GM23248 (cell line): ENCODE data around the gene CCT7. TPM values are rescaled to one million over a fixed set of nuclear protein-coding genes. Genes with fewer than 3 reads are reported as not detected.

Experiments
- DNase-seq: peaks from one replicate; pipeline ENCODE4 v3.0.0-alpha.2; 2015
- H2AFZ ChIP-seq: fragments of 200-600 bp; sonication (generic); 2 replicates; pipeline ENCODE4 v1.6.1; 2016; ENCODE audit warnings: antibody characterized with exemption
- H3F3A ChIP-seq: fragments of 200-600 bp; sonication (generic); 2 replicates; pipeline ENCODE4 v1.6.1; 2016; ENCODE audit warnings: mild to moderate bottlenecking, antibody characterized with exemption, mixed run types; ENCODE audit not compliant: insufficient read depth
- H3K27ac ChIP-seq: fragments of 200-600 bp; sonication (generic); 2 replicates; pipeline ENCODE4 v1.5.1; 2016; ENCODE audit warnings: mild to moderate bottlenecking
- H3K27me3 ChIP-seq: fragments of 200-600 bp; sonication (generic); replicated peaks from 2 replicates; pipeline ENCODE4 v1.6.1; 2016; ENCODE audit warnings: mild to moderate bottlenecking; ENCODE audit not compliant: insufficient read depth
- H3K36me3 ChIP-seq: fragments of 200-600 bp; sonication (generic); 2 replicates; pipeline ENCODE4 v1.6.1; 2016; ENCODE audit warnings: low read depth, mild to moderate bottlenecking
- H3K4me1 ChIP-seq: fragments of 200-600 bp; sonication (generic); 2 replicates; pipeline ENCODE4 v1.6.1; 2016; ENCODE audit warnings: mild to moderate bottlenecking; ENCODE audit not compliant: insufficient read depth
- H3K4me2 ChIP-seq: fragments of 200-600 bp; sonication (generic); one replicate; pipeline ENCODE4 v1.6.1; 2016; ENCODE audit warnings: mild to moderate bottlenecking; ENCODE audit not compliant: unreplicated experiment
- H3K4me3 ChIP-seq: fragments of 200-600 bp; sonication (generic); 2 replicates; pipeline ENCODE4 v1.5.1; 2016; ENCODE audit warnings: mild to moderate bottlenecking
- H3K79me2 ChIP-seq: fragments of 200-600 bp; sonication (generic); 2 replicates; pipeline ENCODE4 v1.6.1; 2016; ENCODE audit warnings: mild to moderate bottlenecking; ENCODE audit not compliant: insufficient read depth
- H3K9ac ChIP-seq: fragments of 200-600 bp; sonication (generic); 2 replicates; pipeline ENCODE4 v1.6.1; 2016; ENCODE audit warnings: mild to moderate bottlenecking
- H3K9me2 ChIP-seq: fragments of 200-600 bp; sonication (generic); 2 replicates; pipeline ENCODE4 v1.6.1; 2016; ENCODE audit warnings: mixed run types, mild to moderate bottlenecking, moderate library complexity; ENCODE audit not compliant: insufficient read depth
- H3K9me3 ChIP-seq: fragments of 200-600 bp; sonication (generic); one replicate; pipeline ENCODE4 v1.6.1; 2017; ENCODE audit warnings: low read depth
- H4K20me1 ChIP-seq: fragments of 200-600 bp; sonication (generic); 2 replicates; pipeline ENCODE4 v1.6.0; 2016; ENCODE audit not compliant: insufficient read depth
- EZH2 ChIP-seq: fragments of 200-600 bp; sonication (generic); IDR thresholded peaks from 2 replicates; pipeline ENCODE4 v1.6.1; 2018; ENCODE audit warnings: antibody characterized with exemption, mild to moderate bottlenecking; ENCODE audit not compliant: insufficient read depth, poor library complexity, severe bottlenecking
- EZH2phosphoT487 ChIP-seq: fragments of 200-600 bp; sonication (generic); IDR thresholded peaks from 2 replicates; pipeline ENCODE4 v1.6.1; 2018; ENCODE audit warnings: antibody characterized with exemption, moderate library complexity, mild to moderate bottlenecking, low read depth; ENCODE audit not compliant: insufficient read depth
- WGBS, 2 experiments: methylation state at CpG; one replicate each; pipeline ENCODE4 v1.1.6; 2015 to 2017; ENCODE audit warnings: low lambda C conversion rate in 2 of 2, low coverage in 1 of 2; ENCODE audit errors: missing lambda C conversion rate in 2 of 2; 5-methylcytosine and 5-hydroxymethylcytosine counted together
- in situ Hi-C: fragments of 300-500 bp; cut with MboI; formaldehyde crosslinking; loops from 2 replicates; pipeline ENCODE4 v1.15.0; 2020
- polyA plus RNA-seq: library from polyadenylated mRNA; unstranded; fragments of >200 nt; fragmentation: Nextera tagmentation; extraction: Ambion mirVana; gene quantifications from 2 replicates; pipeline ENCODE4 v1.2.1, GENCODE V29; 2016
- total RNA-seq: library from RNA; depleted of rRNA; stranded (reverse); fragments of >200 nt; shearing (Covaris generic); gene quantifications from 2 replicates; pipeline ENCODE4 v1.2.3, GENCODE V29; 2014

CCT7 gene
- total and polyA plus RNA-seq, 2 experiments from 2014 or later: 213 to 272 TPM

DNA sequence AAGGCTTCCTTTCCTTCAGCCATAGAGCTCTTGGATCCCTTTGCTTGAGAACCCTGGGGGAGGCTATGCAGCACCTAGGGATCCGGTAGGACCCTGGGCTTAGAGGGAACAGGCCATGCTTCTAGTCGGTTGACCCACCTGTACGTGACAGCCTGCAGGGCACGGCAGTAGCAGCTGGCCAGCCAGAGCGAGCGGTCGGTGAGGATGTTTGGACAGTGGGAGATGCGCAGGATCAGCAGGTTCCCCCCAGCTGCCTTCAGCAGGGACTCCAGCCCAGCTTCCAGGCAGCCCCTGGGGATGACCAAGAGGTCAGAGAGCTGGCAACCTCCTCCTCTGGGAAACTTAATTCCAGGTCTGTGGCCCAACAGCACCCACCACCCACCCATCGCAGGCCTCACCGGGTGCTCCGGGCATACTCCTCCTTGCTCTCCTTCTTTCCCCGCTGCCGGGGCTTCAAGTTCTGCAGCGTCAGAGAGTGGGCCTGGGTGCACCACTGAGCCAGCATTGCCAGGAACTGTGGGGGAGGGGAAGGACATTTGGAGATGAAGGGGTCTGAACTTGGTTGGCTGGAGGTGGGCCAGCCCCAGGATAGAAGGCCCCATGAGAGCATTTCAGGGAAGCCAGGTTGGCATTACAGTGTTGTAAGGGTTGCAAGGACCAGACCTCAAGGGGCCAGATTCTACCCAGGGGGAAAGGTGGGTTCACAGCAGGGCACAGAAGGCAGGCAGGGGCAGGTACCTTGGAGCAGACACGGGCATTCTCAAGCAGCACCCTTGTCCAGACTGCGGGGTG is 29.6 kb downstream of the CCT7 start:
- Histone ChIP-seq H3K79me2 (no peaks in the 10 kb centered on the region), H3K4me3 (no peak overlapping the region), H3K36me3 (no peaks in the 10 kb centered on the region), H3K9me2 (no peaks in the 10 kb centered on the region), H3K27me3 (0 out of 2 replicates have a peak, but pooled peaks cover 10% of the 10 kb centered on the region), H3K9me3 (no peaks in the 10 kb centered on the region), H2AFZ (no peak overlapping the region), H3F3A (no peaks in the 10 kb centered on the region), H3K9ac (no peak overlapping the region), H3K4me1 (no peaks in the 10 kb centered on the region), H3K27ac (no peak overlapping the region), H4K20me1 (no peaks in the 10 kb centered on the region), H3K4me2 (no peak overlapping the region)
- in situ Hi-C loops: no loop called here
- TF ChIP-seq EZH2 (no peak), EZH2phosphoT487 (no peak)
- WGBS, 2 experiments: 90 to 94% methylated on average over 15 to 16 of the region's 16 CpGs
- no peak for DNase-seq

DNA sequence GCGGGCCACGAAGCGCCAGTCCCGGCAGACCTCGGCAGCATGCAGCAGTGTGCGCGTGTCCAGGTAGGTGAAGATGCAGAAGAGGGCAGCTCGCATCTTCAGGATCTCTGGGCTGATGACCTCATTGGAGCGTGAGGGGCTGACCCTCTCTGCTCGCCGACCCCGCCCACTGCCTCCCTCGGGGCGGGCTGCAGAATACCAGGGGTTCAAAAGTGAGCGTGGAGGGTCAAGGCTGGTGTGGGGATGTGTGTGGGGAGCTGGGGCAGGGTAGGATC is 30.2 kb downstream of the CCT7 start:
- Histone ChIP-seq H4K20me1 (no peaks in the 10 kb centered on the region), H3K9me2 (no peaks in the 10 kb centered on the region), H3K79me2 (no peaks in the 10 kb centered on the region), H2AFZ (no peak overlapping the region), H3K4me3 (no peak overlapping the region), H3K4me1 (no peaks in the 10 kb centered on the region), H3K27me3 (0 out of 2 replicates have a peak, but pooled peaks cover 10% of the 10 kb centered on the region), H3K36me3 (no peaks in the 10 kb centered on the region), H3K9ac (no peak overlapping the region), H3K9me3 (no peaks in the 10 kb centered on the region), H3F3A (no peaks in the 10 kb centered on the region), H3K27ac (no peak overlapping the region), H3K4me2 (no peak overlapping the region)
- no peak for DNase-seq
- in situ Hi-C loops: no loop called here
- TF ChIP-seq EZH2phosphoT487 (no peak), EZH2 (no peak)
- 84 to 89% methylated on average over 15 of the region's 15 CpGs for WGBS, 2 experiments

DNA sequence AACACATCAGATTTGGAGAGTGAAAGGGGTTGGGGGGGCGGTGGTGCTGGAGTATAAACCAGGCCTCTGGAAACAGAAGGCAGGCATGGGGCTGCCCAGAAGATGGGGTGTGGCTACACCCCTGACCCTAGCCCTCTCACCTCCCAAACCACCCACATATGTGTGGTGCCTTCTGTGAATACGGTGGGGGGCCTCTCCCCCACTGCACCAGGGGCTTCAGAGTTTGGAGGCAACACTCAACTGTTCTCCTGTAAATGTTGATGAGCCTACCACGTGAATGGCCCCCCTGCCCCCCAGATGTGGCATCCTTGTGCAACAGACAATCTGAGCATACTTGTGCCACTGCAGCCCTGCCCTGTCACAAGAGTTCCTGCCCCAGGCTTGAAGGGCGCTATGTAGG is 30.7 kb downstream of the CCT7 start:
- Histone ChIP-seq H3K9ac (no peak overlapping the region), H3F3A (0 out of 2 replicates have a peak, but pooled peaks cover under 1% of the 10 kb centered on the region), H3K27ac (no peak overlapping the region), H3K4me2 (no peak overlapping the region), H3K79me2 (no peaks in the 10 kb centered on the region), H3K4me1 (no peaks in the 10 kb centered on the region), H2AFZ (no peak overlapping the region), H3K27me3 (peaks cover 14% of the 10 kb centered on the region), H3K36me3 (no peaks in the 10 kb centered on the region), H3K9me2 (no peaks in the 10 kb centered on the region), H3K9me3 (no peaks in the 10 kb centered on the region), H4K20me1 (no peaks in the 10 kb centered on the region), H3K4me3 (no peak overlapping the region)
- 69 to 78% methylated on average over 3 to 4 of the region's 4 CpGs for WGBS, 2 experiments
- TF ChIP-seq EZH2: no peak
- TF ChIP-seq EZH2phosphoT487: no peak
- in situ Hi-C loops: no loop called here
- no peak for DNase-seq

DNA sequence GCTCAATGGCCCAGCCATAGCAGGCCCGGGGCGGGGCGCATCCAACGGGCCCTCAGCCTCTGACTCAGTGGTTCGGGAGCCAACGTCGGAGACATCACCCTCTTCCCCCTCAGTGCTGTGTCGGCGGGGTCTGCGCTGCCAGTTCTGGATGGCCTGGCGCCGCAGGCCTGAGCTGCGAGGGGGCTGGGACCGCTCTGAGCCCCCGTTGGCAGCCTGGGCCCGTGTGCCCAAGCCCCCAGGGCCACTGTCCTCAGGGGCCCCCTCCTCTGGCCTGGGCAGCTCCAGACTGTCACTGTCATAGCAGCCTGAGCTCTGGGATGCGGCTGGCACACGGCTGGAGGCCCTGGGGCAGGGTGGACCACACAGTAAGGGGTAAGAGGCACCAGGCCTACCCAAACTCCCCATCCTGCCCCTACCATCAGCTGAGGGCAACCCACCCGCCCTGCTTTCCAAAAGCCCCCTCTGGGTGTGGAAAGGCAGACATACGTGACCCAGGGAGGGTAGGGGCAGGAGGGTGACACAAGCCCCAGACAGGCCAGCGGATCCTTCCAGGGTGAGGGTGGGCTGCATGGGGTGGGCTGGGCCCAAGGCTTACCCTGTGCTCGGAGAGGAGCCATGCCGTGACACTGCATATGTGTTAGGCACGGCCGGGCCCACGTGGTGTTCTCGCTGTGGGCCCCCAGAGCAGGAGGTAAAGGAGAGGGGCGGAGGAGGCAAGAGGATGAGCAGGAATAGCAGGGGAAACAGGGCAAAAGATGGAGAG is 31.4 kb downstream of the CCT7 start:
- Histone ChIP-seq H2AFZ (no peak overlapping the region), H3K4me2 (no peak overlapping the region), H4K20me1 (no peaks in the 10 kb centered on the region), H3F3A (0 out of 2 replicates have a peak, but pooled peaks cover 4% of the 10 kb centered on the region), H3K79me2 (no peaks in the 10 kb centered on the region), H3K27me3 (peaks cover 20% of the 10 kb centered on the region), H3K9me2 (no peaks in the 10 kb centered on the region), H3K36me3 (no peaks in the 10 kb centered on the region), H3K4me3 (no peak overlapping the region), H3K4me1 (no peaks in the 10 kb centered on the region), H3K9me3 (no peaks in the 10 kb centered on the region), H3K27ac (no peak overlapping the region), H3K9ac (no peak overlapping the region)
- in situ Hi-C loops: no loop called here
- no peak for DNase-seq
- 82 to 83% methylated on average over 23 to 28 of the region's 28 CpGs for WGBS, 2 experiments
- TF ChIP-seq EZH2 (no peak), EZH2phosphoT487 (no peak)
